Panc1 (cell line): ENCODE measurements around the gene LIMCH1. TPM values are rescaled to one million over a fixed set of nuclear protein-coding genes. Genes with fewer than 3 reads are reported as not detected.

ENCODE experiments used
- ATAC-seq: fragments of 200-7000 bp; cut with Tn5 transposase; 2 replicates; pipeline ENCODE4 v1.9.1; 2020; ENCODE audit warnings: mild to moderate bottlenecking, moderate library complexity
- BruUV-seq: library from RNA; stranded (reverse); fragments of 400-500 nt; replicated peaks from 2 replicates; lab custom pipeline; 2021; lab: Mats Ljungman, UMichigan
- CTCF ChIA-PET: fragments of 300-600 bp; sonication (Branson Sonifier 250); formaldehyde crosslinking; loops from one replicate; lab custom pipeline; 2022; ENCODE audit warnings: antibody characterized with exemption; lab: Charles Lee
- POLR2A ChIA-PET: fragments of 300-600 bp; sonication (Branson Sonifier 250); formaldehyde crosslinking; loops from one replicate; lab custom pipeline; 2022; ENCODE audit warnings: antibody characterized with exemption; lab: Charles Lee
- DNase-seq: peaks from one replicate; pipeline ENCODE4 v3.0.0-alpha.2; 2010; ENCODE audit warnings: low read depth, low spot score
- H3K27ac ChIP-seq: 2 replicates; pipeline ENCODE4 v1.5.1; 2011; ENCODE audit warnings: mild to moderate bottlenecking, low read length, inconsistent platforms
- H3K27me3 ChIP-seq: fragments of 200-500 bp; sonication (Bioruptor generic); 2 replicates; pipeline ENCODE4 v1.6.0; 2014; ENCODE audit warnings: low read length, inconsistent platforms; ENCODE audit not compliant: control insufficient read depth, insufficient read depth
- H3K36me3 ChIP-seq: fragments of 200-500 bp; sonication (Bioruptor generic); 2 replicates; pipeline ENCODE4 v1.5.1; 2014; ENCODE audit warnings: inconsistent platforms, mild to moderate bottlenecking, low read length, moderate library complexity; ENCODE audit not compliant: control insufficient read depth, insufficient read depth
- H3K4me1 ChIP-seq: 2 replicates; pipeline ENCODE4 v1.5.1; 2011; ENCODE audit warnings: inconsistent platforms, mild to moderate bottlenecking, low read length, moderate library complexity; ENCODE audit not compliant: control insufficient read depth, insufficient read depth
- H3K4me3 ChIP-seq, 2 experiments: 2 replicates each; pipeline ENCODE4 v1.5.1; 2011 to 2012; ENCODE audit warnings: low read depth in 2 of 2, low read length in 2 of 2, mild to moderate bottlenecking in 2 of 2, inconsistent platforms in 1 of 2, moderate library complexity in 1 of 2
- H3K9me3 ChIP-seq: fragments of 200-500 bp; sonication (Bioruptor generic); 2 replicates; pipeline ENCODE4 v1.5.1; 2014; ENCODE audit warnings: low read depth, mild to moderate bottlenecking, inconsistent platforms, low read length, moderate library complexity; ENCODE audit not compliant: control insufficient read depth, insufficient read depth
- CTCF ChIP-seq: fragments of 450-650 bp; IDR thresholded peaks from 2 replicates; pipeline ENCODE4 v1.5.1; 2017; ENCODE audit warnings: mild to moderate bottlenecking
- POLR2AphosphoS5 ChIP-seq: IDR thresholded peaks from 2 replicates; pipeline ENCODE4 v1.6.1; 2012; ENCODE audit warnings: mild to moderate bottlenecking, low read depth, low read length, moderate library complexity
- SIN3A ChIP-seq: IDR thresholded peaks from 2 replicates; pipeline ENCODE4 v1.6.1; 2012; ENCODE audit warnings: low read depth, mild to moderate bottlenecking, low read length, moderate library complexity, borderline replicate concordance; ENCODE audit not compliant: insufficient read depth
- TCF7L2 ChIP-seq: IDR thresholded peaks from 2 replicates; pipeline ENCODE4 v1.6.1; 2011; ENCODE audit warnings: mild to moderate bottlenecking, low read depth, low read length, inconsistent platforms
- in situ Hi-C: cut with HindIII; loops from 2 replicates; pipeline ENCODE4 v1.10.0; 2016; ENCODE audit warnings: low sequenced_read_pairs, low pct_unique_long_range_greater_than_20kb
- intact Hi-C: fragments of 100-400 bp; cut with micrococcal nuclease; formaldehyde crosslinking; loops from one replicate; pipeline ENCODE4 v1.10.0; 2022; ENCODE audit not compliant: unreplicated experiment
- total RNA-seq: library from RNA; stranded (reverse); gene quantifications from one replicate; pipeline ENCODE4 v1.2.1, GENCODE V29; 2021; ENCODE audit not compliant: unreplicated experiment
- TF ChIP-seq, protein P1 (sequence below), 2 experiments: IDR thresholded peaks; 2 replicates each; pipeline ENCODE4 v1.6.1; 2011 to 2012; ENCODE audit warnings: low read depth in 2 of 2, control low read depth in 1 of 2, low read length in 1 of 2, mild to moderate bottlenecking in 1 of 2, moderate library complexity in 1 of 2; ENCODE audit not compliant: insufficient read depth in 1 of 2

The LIMCH1 gene
- total RNA-seq, 1 experiment from 2014 or later = 3.3 TPM

- POLR2A ChIA-PET = no interaction called here
Measured at GRCh38 chr4:41713768-41714167, 175.8 kb downstream of the LIMCH1 start.

DNA sequence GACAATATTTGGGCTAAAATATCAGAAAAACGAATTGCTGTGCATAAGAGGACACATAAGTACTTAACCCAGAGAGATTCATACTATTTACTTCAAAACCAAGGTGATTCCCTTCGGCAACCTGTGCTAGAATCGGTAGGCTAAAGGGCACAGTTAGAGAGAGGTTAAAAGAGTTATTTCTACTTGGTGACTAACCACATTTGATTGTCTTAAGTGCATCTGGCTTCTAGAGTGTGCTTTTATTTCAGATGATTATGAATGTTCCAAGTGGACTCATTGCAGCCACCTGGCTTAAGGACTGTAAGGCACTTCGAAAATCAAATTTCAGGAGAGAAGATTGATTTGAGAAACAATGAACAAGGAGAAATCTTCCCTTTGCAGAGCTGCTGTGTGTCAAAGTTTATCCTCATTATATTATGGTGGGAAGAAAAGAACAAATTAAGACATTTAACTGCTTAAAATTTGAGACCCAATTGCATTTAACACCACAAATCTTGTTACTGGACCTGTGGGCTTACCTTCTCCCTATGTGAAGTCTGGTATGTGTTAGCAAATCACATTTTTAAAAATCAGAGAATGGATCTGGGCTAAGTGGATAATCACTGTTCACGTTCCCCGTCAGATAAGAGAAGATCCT is 176.5 kb downstream of the LIMCH1 start:
- ATAC-seq (no peak), DNase-seq (no peak)
- Histone ChIP-seq H3K9me3 (no peaks in the 10 kb centered on the region), H3K36me3 (no peaks in the 10 kb centered on the region), H3K27ac (no peak overlapping the region), H3K27me3 (peaks cover 2% of the 10 kb centered on the region), H3K4me1 (no peaks in the 10 kb centered on the region), H3K4me3 (no peak overlapping the region)
- TF ChIP-seq SIN3A (no peak), CTCF (no peak), TCF7L2 (no peak), POLR2AphosphoS5 (no peak)
- TF ChIP-seq, protein P1, sequence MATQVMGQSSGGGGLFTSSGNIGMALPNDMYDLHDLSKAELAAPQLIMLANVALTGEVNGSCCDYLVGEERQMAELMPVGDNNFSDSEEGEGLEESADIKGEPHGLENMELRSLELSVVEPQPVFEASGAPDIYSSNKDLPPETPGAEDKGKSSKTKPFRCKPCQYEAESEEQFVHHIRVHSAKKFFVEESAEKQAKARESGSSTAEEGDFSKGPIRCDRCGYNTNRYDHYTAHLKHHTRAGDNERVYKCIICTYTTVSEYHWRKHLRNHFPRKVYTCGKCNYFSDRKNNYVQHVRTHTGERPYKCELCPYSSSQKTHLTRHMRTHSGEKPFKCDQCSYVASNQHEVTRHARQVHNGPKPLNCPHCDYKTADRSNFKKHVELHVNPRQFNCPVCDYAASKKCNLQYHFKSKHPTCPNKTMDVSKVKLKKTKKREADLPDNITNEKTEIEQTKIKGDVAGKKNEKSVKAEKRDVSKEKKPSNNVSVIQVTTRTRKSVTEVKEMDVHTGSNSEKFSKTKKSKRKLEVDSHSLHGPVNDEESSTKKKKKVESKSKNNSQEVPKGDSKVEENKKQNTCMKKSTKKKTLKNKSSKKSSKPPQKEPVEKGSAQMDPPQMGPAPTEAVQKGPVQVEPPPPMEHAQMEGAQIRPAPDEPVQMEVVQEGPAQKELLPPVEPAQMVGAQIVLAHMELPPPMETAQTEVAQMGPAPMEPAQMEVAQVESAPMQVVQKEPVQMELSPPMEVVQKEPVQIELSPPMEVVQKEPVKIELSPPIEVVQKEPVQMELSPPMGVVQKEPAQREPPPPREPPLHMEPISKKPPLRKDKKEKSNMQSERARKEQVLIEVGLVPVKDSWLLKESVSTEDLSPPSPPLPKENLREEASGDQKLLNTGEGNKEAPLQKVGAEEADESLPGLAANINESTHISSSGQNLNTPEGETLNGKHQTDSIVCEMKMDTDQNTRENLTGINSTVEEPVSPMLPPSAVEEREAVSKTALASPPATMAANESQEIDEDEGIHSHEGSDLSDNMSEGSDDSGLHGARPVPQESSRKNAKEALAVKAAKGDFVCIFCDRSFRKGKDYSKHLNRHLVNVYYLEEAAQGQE (IDR thresholded peaks at IDR 0.05; ENCODE audit: insufficient read depth in 1 of 2, low read depth in 2 of 2, low read length in 1 of 2) = no peak
- no TSS peak for BruUV-seq
- intact Hi-C loops = no loop called here
- POLR2A ChIA-PET = no interaction called here
- CTCF ChIA-PET = no interaction called here
- in situ Hi-C loops = no loop called here

More at GRCh38 chr4:41713768-41714167, 175.8 kb downstream of the LIMCH1 start:
- no peaks in the 10 kb centered on the region for H3K4me1 ChIP-seq
- no peak overlapping the region for H3K27ac ChIP-seq
- no peaks in the 10 kb centered on the region for H3K9me3 ChIP-seq
- intact Hi-C loops = no loop called here
- CTCF ChIA-PET = no interaction called here
- no peak for ATAC-seq
- H3K27me3 ChIP-seq = peaks cover 2% of the 10 kb centered on the region
- TF ChIP-seq CTCF (no peak), TCF7L2 (no peak), POLR2AphosphoS5 (no peak), SIN3A (no peak)
- TF ChIP-seq, protein P1 (IDR thresholded peaks at IDR 0.05; ENCODE audit: insufficient read depth in 1 of 2, low read depth in 2 of 2, low read length in 1 of 2) = no peak
- DNase-seq = no peak
- no TSS peak for BruUV-seq
- no peak overlapping the region for H3K4me3 ChIP-seq
- in situ Hi-C loops = no loop called here
- H3K36me3 ChIP-seq = no peaks in the 10 kb centered on the region
